Measurements from ENCODE around the gene PGLYRP1.

DNA sequence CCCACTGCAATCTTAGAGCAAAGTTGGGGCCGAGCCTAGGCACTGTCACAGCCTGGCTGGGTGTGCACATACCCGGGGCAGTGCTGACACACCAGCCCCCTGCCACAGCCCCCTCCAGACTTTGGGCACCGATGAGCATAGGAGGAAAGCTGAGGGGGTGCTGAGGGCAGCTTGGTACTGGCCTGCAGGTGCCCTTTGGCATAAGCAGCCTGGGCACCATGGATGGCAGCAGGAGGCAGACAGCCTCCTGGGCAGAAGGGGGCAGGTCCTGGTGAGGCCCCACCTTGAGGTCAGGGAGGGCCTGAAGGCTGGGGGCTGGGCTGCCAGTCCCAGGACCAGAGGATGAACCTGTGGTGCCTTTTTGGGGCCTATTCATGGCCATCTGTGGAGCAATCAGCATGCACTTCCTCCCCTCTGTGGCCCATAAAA is 9.8 kb upstream of the PGLYRP1 start:
- TF ChIP-seq, protein P1, sequence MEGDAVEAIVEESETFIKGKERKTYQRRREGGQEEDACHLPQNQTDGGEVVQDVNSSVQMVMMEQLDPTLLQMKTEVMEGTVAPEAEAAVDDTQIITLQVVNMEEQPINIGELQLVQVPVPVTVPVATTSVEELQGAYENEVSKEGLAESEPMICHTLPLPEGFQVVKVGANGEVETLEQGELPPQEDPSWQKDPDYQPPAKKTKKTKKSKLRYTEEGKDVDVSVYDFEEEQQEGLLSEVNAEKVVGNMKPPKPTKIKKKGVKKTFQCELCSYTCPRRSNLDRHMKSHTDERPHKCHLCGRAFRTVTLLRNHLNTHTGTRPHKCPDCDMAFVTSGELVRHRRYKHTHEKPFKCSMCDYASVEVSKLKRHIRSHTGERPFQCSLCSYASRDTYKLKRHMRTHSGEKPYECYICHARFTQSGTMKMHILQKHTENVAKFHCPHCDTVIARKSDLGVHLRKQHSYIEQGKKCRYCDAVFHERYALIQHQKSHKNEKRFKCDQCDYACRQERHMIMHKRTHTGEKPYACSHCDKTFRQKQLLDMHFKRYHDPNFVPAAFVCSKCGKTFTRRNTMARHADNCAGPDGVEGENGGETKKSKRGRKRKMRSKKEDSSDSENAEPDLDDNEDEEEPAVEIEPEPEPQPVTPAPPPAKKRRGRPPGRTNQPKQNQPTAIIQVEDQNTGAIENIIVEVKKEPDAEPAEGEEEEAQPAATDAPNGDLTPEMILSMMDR (conservative IDR thresholded peaks at IDR 0.05), result no peak
- TF ChIP-seq EZH2 (IDR thresholded peaks at IDR 0.05; ENCODE audit: low read depth), result no peak
